Cerebellar cortex (tissue), 1 donor: Measurements from ENCODE around the gene UBTD1.
"Not testable (repeated sequence)": the region's sequence is repeated elsewhere in the genome, so short reads cannot be mapped to it uniquely, and the experiment has no call there.

Experiments
- DNase-seq: peaks from one replicate; pipeline ENCODE4 v3.0.0-alpha.2; 2015; ENCODE audit warnings: low spot score

UBTD1 gene

GRCh38 chr10:97538839-97539238, 40.1 kb downstream of the UBTD1 start:
- DNase-seq, result no peak

- DNase-seq, result no peak
Observed at GRCh38 chr10:97539523-97540200, 40.9 kb downstream of the UBTD1 start.

- DNase-seq, result peak; percentile 33
Observed at GRCh38 chr10:97540669-97541500, 42.2 kb downstream of the UBTD1 start.

GRCh38 chr10:97542169-97543024, 43.7 kb downstream of the UBTD1 start:
- peak; percentile 45 for DNase-seq

- no peak for DNase-seq
Observed at GRCh38 chr10:97543025-97543546, 44.4 kb downstream of the UBTD1 start.

GRCh38 chr10:97546456-97547270, 47.9 kb downstream of the UBTD1 start:
- DNase-seq, result no peak

- DNase-seq, result no peak
Observed at GRCh38 chr10:97547271-97547600, 48.5 kb downstream of the UBTD1 start.

- no peak for DNase-seq
Observed at GRCh38 chr10:97547962-97548361, 49.2 kb downstream of the UBTD1 start.

GRCh38 chr10:97548828-97549455, 50.2 kb downstream of the UBTD1 start:
- DNase-seq, result no peak

GRCh38 chr10:97549587-97550322, 51.0 kb downstream of the UBTD1 start:
- peak; percentile 40 for DNase-seq

- DNase-seq, result no peak
Observed at GRCh38 chr10:97550336-97551149, 51.8 kb downstream of the UBTD1 start.

GRCh38 chr10:97551271-97551670, 52.5 kb downstream of the UBTD1 start:
- DNase-seq, result no peak

- peak; percentile 61 for DNase-seq
Observed at GRCh38 chr10:97553575-97554031, 54.9 kb downstream of the UBTD1 start.

- not testable (repeated sequence) for DNase-seq
Observed at GRCh38 chr10:97554336-97554735, 55.6 kb downstream of the UBTD1 start.

- DNase-seq, result not testable (repeated sequence)
Observed at GRCh38 chr10:97555541-97555940, 56.8 kb downstream of the UBTD1 start.

GRCh38 chr10:97560731-97561381, 62.1 kb downstream of the UBTD1 start:
- not testable (repeated sequence) for DNase-seq

- not testable (repeated sequence) for DNase-seq
Observed at GRCh38 chr10:97561386-97562077, 62.8 kb downstream of the UBTD1 start.

- not testable (repeated sequence) for DNase-seq
Observed at GRCh38 chr10:97562329-97562728, 63.6 kb downstream of the UBTD1 start.
